ENCODE results near the gene RAB11B.
"Not testable (repeated sequence)": the region's sequence is repeated elsewhere in the genome, so short reads cannot be mapped to it uniquely, and the experiment has no call there.

RAB11B gene

GRCh38 chr19:8429826-8430225 is 39.7 kb downstream of the RAB11B start:
- no peaks in the 10 kb centered on the region for H3K9me3 ChIP-seq (ENCODE audit: control insufficient read depth, low read length)
- H3K27me3 ChIP-seq (ENCODE audit: control insufficient read depth, insufficient read depth, low read length) = no peaks in the 10 kb centered on the region
- H3K4me3 ChIP-seq (ENCODE audit: low read depth, low read length) = no peak overlapping the region
- H3K4me1 ChIP-seq = no peaks in the 10 kb centered on the region
- H3K4me2 ChIP-seq (ENCODE audit: low read length) = no peak overlapping the region
- TF ChIP-seq CTCF (IDR thresholded peaks at IDR 0.05) = no peak
- no peak overlapping the region for H3K27ac ChIP-seq
- H2AFZ ChIP-seq = no peak overlapping the region
- H3K79me2 ChIP-seq = no peaks in the 10 kb centered on the region
- H3K9ac ChIP-seq = no peak overlapping the region
- no peaks in the 10 kb centered on the region for H3K36me3 ChIP-seq (ENCODE audit: control insufficient read depth, insufficient read depth, low read length)

- TF ChIP-seq CTCF (IDR thresholded peaks at IDR 0.05) = no peak
- no peaks in the 10 kb centered on the region for H3K9me3 ChIP-seq (ENCODE audit: control insufficient read depth, low read length)
- H3K79me2 ChIP-seq = no peaks in the 10 kb centered on the region
- no peak overlapping the region for H3K4me3 ChIP-seq (ENCODE audit: low read depth, low read length)
- no peak overlapping the region for H3K9ac ChIP-seq
- no peak overlapping the region for H2AFZ ChIP-seq
- H3K36me3 ChIP-seq (ENCODE audit: control insufficient read depth, insufficient read depth, low read length) = no peaks in the 10 kb centered on the region
- no peaks in the 10 kb centered on the region for H3K27me3 ChIP-seq (ENCODE audit: control insufficient read depth, insufficient read depth, low read length)
- no peaks in the 10 kb centered on the region for H3K4me1 ChIP-seq
- no peak overlapping the region for H3K4me2 ChIP-seq (ENCODE audit: low read length)
- no peak overlapping the region for H3K27ac ChIP-seq
Observed at GRCh38 chr19:8430650-8431049, 40.5 kb downstream of the RAB11B start.

GRCh38 chr19:8438236-8438635 is 48.1 kb downstream of the RAB11B start:
- Histone ChIP-seq H3K27ac (no peak overlapping the region), H3K4me2 (ENCODE audit: low read length) (no peak overlapping the region), H3K4me3 (ENCODE audit: low read depth, low read length) (no peak overlapping the region), H2AFZ (no peak overlapping the region), H3K27me3 (ENCODE audit: control insufficient read depth, insufficient read depth, low read length) (no peaks in the 10 kb centered on the region), H3K9me3 (ENCODE audit: control insufficient read depth, low read length) (no peaks in the 10 kb centered on the region), H3K4me1 (no peaks in the 10 kb centered on the region), H3K9ac (no peak overlapping the region), H3K36me3 (ENCODE audit: control insufficient read depth, insufficient read depth, low read length) (no peaks in the 10 kb centered on the region), H3K79me2 (no peaks in the 10 kb centered on the region)
- TF ChIP-seq CTCF (IDR thresholded peaks at IDR 0.05) = no peak

- H3K9ac ChIP-seq = no peak overlapping the region
- H3K4me1 ChIP-seq = peaks cover 2% of the 10 kb centered on the region
- H3K4me3 ChIP-seq (ENCODE audit: low read depth, low read length) = no peak overlapping the region
- peaks cover 18% of the 10 kb centered on the region for H3K79me2 ChIP-seq
- TF ChIP-seq CTCF (IDR thresholded peaks at IDR 0.05) = no peak
- H2AFZ ChIP-seq = no peak overlapping the region
- H3K4me2 ChIP-seq (ENCODE audit: low read length) = no peak overlapping the region
- no peaks in the 10 kb centered on the region for H3K27me3 ChIP-seq (ENCODE audit: control insufficient read depth, insufficient read depth, low read length)
- no peaks in the 10 kb centered on the region for H3K9me3 ChIP-seq (ENCODE audit: control insufficient read depth, low read length)
- no peaks in the 10 kb centered on the region for H3K36me3 ChIP-seq (ENCODE audit: control insufficient read depth, insufficient read depth, low read length)
- no peak overlapping the region for H3K27ac ChIP-seq
Observed at GRCh38 chr19:8441725-8442544, 51.8 kb downstream of the RAB11B start.

- H3K9me3 ChIP-seq (ENCODE audit: control insufficient read depth, low read length); H3K9ac ChIP-seq; H3K27me3 ChIP-seq (ENCODE audit: control insufficient read depth, insufficient read depth, low read length); H3K36me3 ChIP-seq (ENCODE audit: control insufficient read depth, insufficient read depth, low read length): not testable (repeated sequence)
- H3K27ac ChIP-seq = peak overlapping the region; percentile 96
- H3K4me1 ChIP-seq = peaks cover 10% of the 10 kb centered on the region
- peak overlapping the region; percentile 93 for H2AFZ ChIP-seq
- H3K4me2 ChIP-seq (ENCODE audit: low read length) = peak overlapping the region; percentile 75
- peaks cover 37% of the 10 kb centered on the region for H3K79me2 ChIP-seq
- H3K4me3 ChIP-seq (ENCODE audit: low read depth, low read length) = peak overlapping the region; percentile 91
Observed at GRCh38 chr19:8444140-8444676, 54.0 kb downstream of the RAB11B start.
